ENCODE measurements around the gene GPC5. TPM values are rescaled to one million over a fixed set of nuclear protein-coding genes. Genes with fewer than 3 reads are reported as not detected.

GPC5 gene
- polyA plus RNA-seq, 2 of the 4 experiments (the other 2 are of a cell fraction): not detected

GRCh38 chr13:92038905-92039304 lies 640.5 kb downstream of the GPC5 start:
- no peaks in the 10 kb centered on the region for H3K9me3 ChIP-seq
- ChIA-PET CTCF (no interaction called here), POLR2A (no interaction called here)
- H3K4me2 ChIP-seq: no peak overlapping the region
- WGBS (ENCODE audit: missing lambda C conversion rate): 14% methylated on average over 2 of the region's 2 CpGs
- H3K4me1 ChIP-seq: no peaks in the 10 kb centered on the region
- ATAC-seq (no peak), DNase-seq (ENCODE audit: low read depth in 1 of 2, low spot score in 1 of 2) (no peak), FAIRE-seq (no peak)
- H3K27ac ChIP-seq: no peak overlapping the region
- TF ChIP-seq EP300 (IDR thresholded peaks at IDR 0.05) (no peak), HES2 (IDR thresholded peaks at IDR 0.05) (no peak), HEYL (CRISPR knock-in tag; IDR thresholded peaks at IDR 0.05) (no peak)
- no peak overlapping the region for H3K4me3 ChIP-seq

- ChIA-PET CTCF (no interaction called here), POLR2A (no interaction called here)
- no peak overlapping the region for H3K4me3 ChIP-seq
- H3K4me2 ChIP-seq: no peak overlapping the region
- H3K4me1 ChIP-seq: no peaks in the 10 kb centered on the region
- FAIRE-seq (no peak), ATAC-seq (no peak), DNase-seq (ENCODE audit: low read depth in 1 of 2, low spot score in 1 of 2) (no peak)
- 37% methylated on average over 4 of the region's 4 CpGs for WGBS (ENCODE audit: missing lambda C conversion rate)
- TF ChIP-seq HOXA7 (CRISPR knock-in tag; IDR thresholded peaks at IDR 0.05) (no peak), HEYL (CRISPR knock-in tag; IDR thresholded peaks at IDR 0.05) (no peak), BHLHE40 (IDR thresholded peaks at IDR 0.05; ENCODE audit: low read depth, low read length) (no peak), USF2 (IDR thresholded peaks at IDR 0.05) (no peak)
- H3K27ac ChIP-seq: no peak overlapping the region
- no peaks in the 10 kb centered on the region for H3K9me3 ChIP-seq
These were observed 644.1 kb downstream of the GPC5 start for GRCh38 chr13:92042522-92042921.

GRCh38 chr13:92044351-92044750 lies 645.9 kb downstream of the GPC5 start:
- FAIRE-seq (no peak), DNase-seq (ENCODE audit: low read depth in 1 of 2, low spot score in 1 of 2) (no peak), ATAC-seq (no peak)
- Histone ChIP-seq H3K4me1 (no peaks in the 10 kb centered on the region), H3K27ac (no peak overlapping the region), H3K9me3 (no peaks in the 10 kb centered on the region), H3K4me2 (no peak overlapping the region), H3K4me3 (no peak overlapping the region)
- CTCF ChIA-PET: no interaction called here
- POLR2A ChIA-PET: no interaction called here
- TF ChIP-seq HDAC2 (IDR thresholded peaks at IDR 0.05) (no peak), GATA3 (IDR thresholded peaks at IDR 0.05; ENCODE audit: borderline replicate concordance) (no peak), HOXB5 (CRISPR knock-in tag; IDR thresholded peaks at IDR 0.05) (no peak), CHD2 (IDR thresholded peaks at IDR 0.05; ENCODE audit: low read length, partially characterized antibody) (no peak), FOSL2 (IDR thresholded peaks at IDR 0.05) (no peak), FOSL2 (CRISPR knock-in tag; IDR thresholded peaks at IDR 0.05) (no peak)
- 0% methylated on average over 3 of the region's 3 CpGs for WGBS (ENCODE audit: missing lambda C conversion rate)

GRCh38 chr13:92054389-92054788 lies 656.0 kb downstream of the GPC5 start:
- ChIA-PET POLR2A (no interaction called here), CTCF (no interaction called here)
- Histone ChIP-seq H3K27ac (no peak overlapping the region), H3K9me3 (no peaks in the 10 kb centered on the region), H3K4me3 (no peak overlapping the region), H3K4me1 (no peaks in the 10 kb centered on the region), H3K4me2 (no peak overlapping the region)
- TF ChIP-seq HMGXB4 (CRISPR knock-in tag; IDR thresholded peaks at IDR 0.05; ENCODE audit: borderline replicate concordance): no peak
- ATAC-seq (no peak), DNase-seq (ENCODE audit: low read depth in 1 of 2, low spot score in 1 of 2) (no peak), FAIRE-seq (no peak)

GRCh38 chr13:92074658-92075057 lies 676.2 kb downstream of the GPC5 start:
- Histone ChIP-seq H3K9me3 (no peaks in the 10 kb centered on the region), H3K27ac (no peak overlapping the region), H3K4me1 (no peaks in the 10 kb centered on the region), H3K4me2 (no peak overlapping the region), H3K4me3 (no peak overlapping the region)
- no peak for TF ChIP-seq NR3C1 (IDR thresholded peaks at IDR 0.05)
- no peak for TF ChIP-seq MAFK (IDR thresholded peaks at IDR 0.05; ENCODE audit: partially characterized antibody)
- TF ChIP-seq CTCF (IDR thresholded peaks at IDR 0.05): peak; percentile 14; the same call in 1 of the 3 replicates
- peak in 1 of 2 experiments; percentile 6; a peak in 1 of 5 replicates for TF ChIP-seq RAD21 (conservative IDR thresholded peaks at IDR 0.05 in 1 of 2, IDR thresholded peaks at IDR 0.05 in 1 of 2)
- CTCF ChIA-PET: interaction anchor here (0.8 kb wide), 1 partner anchor 8 kb away, joined by 3 read pairs; no protein-coding TSS in a partner anchor
- WGBS (ENCODE audit: missing lambda C conversion rate): 15% methylated on average over 4 of the region's 4 CpGs
- DNase-seq (ENCODE audit: low read depth in 1 of 2, low spot score in 1 of 2) (peak in 1 of 2 experiments; percentile 16), ATAC-seq (peak in 1 of 2 experiments; percentile 48; a peak in 1 of 6 replicates), FAIRE-seq (no peak)
- POLR2A ChIA-PET: no interaction called here

Measured in A549 (cell line).